HG03442 (cell line): ENCODE data around the gene PLEKHF1.
A peak's percentile ranks its signal among the peaks of the same experiment; 100 is the strongest.
"Not testable (repeated sequence)": the region's sequence is repeated elsewhere in the genome, so short reads cannot be mapped to it uniquely, and the experiment has no call there.

Experiments
- ATAC-seq: cut with Tn5 transposase; IDR thresholded peaks from one replicate; pipeline ENCODE4 v1.9.1; 2021; ENCODE audit warnings: mild to moderate bottlenecking, moderate library complexity; ENCODE audit not compliant: unreplicated experiment

PLEKHF1 gene, protein sequence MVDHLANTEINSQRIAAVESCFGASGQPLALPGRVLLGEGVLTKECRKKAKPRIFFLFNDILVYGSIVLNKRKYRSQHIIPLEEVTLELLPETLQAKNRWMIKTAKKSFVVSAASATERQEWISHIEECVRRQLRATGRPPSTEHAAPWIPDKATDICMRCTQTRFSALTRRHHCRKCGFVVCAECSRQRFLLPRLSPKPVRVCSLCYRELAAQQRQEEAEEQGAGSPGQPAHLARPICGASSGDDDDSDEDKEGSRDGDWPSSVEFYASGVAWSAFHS

DNA sequence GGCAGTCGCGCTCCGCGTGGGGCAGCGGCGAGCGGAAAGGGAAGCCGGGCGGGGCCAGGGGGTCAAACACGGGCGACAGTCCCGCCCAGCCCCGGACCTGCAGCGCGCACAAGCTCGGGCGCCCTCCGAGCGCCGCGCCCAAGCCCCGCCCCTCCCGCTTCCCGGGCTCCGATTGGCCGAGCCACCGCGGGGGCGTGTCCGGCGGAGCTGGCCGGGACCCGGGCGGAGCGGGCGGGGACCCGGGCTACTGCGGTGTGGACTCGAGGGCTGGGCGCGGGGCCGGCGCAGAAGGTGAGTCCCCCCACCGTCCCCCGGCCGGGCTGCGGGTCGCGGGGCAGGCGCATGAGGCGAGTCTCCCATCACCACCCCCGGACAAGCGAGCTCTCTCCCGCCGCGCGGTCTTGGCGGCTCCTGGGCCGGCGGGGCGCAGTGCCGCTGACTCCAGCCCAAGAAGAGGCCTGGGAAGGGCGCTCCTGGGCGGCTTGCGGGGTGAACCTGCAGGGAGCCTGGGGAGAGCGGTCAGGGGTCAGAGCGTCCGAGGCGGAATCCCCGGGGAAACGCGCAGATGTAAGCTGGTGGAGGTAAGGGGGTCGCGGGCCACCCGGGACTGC, at the start of gene PLEKHF1:
Gene PLEKHF1, plus strand, starts transcription at position 247 of the 611 bp plus-strand sequence. CDS start 8,379 bp downstream, outside the sequence.
- peak; percentile 81 for ATAC-seq

DNA sequence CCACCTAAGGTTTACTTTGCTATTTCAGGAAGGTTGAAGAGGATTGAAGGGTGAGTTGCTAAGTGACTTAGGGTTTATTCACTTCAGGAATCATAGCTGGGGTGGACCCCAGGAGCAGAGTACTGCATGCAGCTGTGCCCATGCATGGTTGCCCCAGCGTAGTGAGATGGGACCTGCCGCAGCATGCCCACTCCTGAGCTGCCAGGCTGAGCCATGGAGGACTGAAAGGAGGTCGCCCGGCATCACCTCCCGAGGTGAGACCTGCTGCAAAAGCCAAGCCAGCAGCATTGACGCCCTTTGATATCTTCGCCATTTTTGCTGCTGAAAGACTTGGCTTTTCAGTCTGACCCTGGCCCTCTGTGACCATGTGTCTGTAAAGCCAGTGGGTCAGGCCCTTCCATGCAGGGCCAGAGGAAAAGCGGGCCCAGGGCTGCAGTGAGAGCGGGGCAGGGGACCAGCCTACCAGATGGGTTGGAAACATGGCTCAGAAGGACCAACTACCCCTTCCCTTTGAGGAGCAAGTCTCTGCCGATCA, 49.3 kb upstream of the PLEKHF1 start:
- ATAC-seq = no peak

DNA sequence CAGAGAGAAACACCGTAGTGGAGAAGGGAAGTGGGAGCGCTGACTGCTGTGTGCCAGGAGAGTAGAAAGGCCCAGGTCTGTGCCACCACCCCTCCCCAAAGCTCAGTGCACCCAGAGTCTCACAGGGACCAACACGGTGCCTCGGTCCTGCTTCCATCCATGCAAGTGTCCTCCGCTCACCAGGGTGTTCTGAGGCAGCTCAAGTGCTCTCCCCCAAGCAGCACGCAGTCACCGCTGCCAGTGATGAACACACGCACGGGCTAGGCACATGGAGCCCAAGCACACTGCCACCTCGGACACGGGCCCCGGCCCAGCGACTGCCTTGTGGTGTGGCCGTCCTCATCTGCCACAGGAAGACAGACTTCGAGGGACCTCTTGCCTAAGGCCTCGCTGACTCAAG, 48.7 kb upstream of the PLEKHF1 start:
- ATAC-seq = no peak

DNA sequence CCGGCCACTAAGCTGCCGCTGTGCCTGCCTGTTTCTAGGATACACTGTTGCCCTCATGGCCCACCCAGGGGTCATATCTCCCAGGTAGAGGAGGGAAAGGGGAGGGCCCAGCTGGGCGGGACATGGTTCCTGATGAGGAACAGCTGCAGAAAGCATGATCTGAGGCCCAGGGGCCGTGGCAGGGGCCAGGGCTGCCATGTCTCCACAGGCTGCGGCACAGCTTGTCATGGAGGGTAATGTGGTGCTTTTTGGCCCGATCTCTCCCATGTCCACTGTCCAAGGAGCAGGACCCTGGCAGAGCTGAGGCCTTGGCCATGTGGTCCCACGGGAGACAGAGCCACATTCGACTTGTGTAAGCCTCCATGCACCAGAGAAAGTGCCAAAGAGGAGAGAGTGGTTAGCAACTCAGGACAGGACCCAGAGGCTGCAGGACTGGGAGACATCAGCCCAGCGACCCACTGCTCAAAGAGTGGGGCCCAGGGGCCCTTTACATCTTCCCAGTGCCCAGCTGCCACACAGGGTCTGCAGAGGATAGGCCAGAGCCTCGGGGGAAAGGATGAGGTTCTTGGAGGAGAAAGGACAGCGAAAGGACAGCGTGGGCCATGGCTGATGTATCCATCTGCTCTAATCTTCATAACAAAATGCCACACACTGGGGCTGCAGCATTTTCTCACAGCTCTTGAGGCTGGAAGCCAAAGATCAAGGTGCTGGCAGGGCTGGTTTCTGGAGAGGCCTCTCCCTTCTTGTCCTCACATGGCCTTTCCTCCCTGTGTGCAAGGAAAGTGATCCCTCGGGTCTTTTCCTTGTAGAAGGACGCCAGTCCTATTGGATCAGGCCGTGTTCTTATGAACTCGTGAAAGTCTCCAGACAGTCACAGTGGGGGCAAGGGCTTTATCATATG, 47.6 kb upstream of the PLEKHF1 start:
- no peak for ATAC-seq

DNA sequence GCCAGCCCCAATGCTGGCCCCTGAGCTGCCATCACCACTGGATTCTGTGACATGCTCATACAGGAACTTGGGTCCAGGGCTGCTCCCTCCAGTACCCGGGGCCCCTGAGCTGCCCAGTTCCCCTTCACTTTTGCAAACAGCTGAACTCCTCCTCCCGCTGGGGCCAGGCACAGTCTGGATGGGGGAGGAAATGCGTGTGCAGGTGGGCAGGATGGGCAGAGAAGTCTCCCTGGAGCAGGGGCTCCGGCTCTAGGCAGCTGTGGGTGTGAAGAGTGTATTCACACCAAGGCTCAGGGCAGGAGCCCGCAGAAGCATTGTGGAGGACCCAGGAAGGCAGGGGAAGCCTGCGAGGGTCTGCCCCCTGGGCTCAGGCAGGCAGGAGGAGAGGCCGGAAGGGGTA, 46.8 kb upstream of the PLEKHF1 start:
- no peak for ATAC-seq

DNA sequence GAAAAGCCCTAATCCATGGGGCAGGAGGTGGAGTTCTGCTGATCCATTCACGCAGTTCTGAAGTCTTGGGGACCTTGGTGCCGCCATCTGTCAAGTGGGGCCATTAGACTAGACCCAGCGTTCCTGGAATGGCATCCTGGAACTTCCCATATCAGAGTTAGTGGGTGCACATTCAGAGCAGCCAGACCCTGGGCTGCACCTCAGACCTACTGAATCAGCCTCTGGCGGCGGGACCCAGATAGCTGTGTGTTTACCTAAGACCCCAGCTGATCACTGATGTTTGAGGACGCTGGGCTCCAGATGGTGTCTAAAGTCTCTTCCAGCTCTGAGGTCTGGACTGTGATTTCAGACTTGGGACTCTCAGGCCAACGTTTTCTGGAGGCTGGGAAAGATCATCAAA, 46.4 kb upstream of the PLEKHF1 start:
- ATAC-seq = no peak

DNA sequence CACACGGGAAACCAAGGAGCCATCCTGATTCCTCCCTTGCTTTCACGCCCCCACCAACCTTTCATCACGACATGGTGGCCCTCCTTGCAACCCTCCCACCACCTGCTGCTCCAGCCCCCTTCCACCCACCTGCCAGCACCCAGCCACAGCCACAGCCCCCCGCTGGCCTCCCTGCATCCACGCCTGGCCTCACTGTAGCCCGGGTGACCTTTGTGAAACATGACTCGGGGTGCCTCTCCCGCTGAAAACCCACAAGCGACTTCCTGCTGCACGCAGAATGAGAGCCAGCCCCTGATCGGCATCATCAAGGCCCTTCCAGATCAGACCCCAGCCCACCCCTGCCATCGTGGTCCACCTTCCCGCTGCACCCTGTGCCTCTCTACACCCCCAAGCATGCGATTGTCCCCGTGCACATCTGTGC, 44.3 kb upstream of the PLEKHF1 start:
- no peak for ATAC-seq

DNA sequence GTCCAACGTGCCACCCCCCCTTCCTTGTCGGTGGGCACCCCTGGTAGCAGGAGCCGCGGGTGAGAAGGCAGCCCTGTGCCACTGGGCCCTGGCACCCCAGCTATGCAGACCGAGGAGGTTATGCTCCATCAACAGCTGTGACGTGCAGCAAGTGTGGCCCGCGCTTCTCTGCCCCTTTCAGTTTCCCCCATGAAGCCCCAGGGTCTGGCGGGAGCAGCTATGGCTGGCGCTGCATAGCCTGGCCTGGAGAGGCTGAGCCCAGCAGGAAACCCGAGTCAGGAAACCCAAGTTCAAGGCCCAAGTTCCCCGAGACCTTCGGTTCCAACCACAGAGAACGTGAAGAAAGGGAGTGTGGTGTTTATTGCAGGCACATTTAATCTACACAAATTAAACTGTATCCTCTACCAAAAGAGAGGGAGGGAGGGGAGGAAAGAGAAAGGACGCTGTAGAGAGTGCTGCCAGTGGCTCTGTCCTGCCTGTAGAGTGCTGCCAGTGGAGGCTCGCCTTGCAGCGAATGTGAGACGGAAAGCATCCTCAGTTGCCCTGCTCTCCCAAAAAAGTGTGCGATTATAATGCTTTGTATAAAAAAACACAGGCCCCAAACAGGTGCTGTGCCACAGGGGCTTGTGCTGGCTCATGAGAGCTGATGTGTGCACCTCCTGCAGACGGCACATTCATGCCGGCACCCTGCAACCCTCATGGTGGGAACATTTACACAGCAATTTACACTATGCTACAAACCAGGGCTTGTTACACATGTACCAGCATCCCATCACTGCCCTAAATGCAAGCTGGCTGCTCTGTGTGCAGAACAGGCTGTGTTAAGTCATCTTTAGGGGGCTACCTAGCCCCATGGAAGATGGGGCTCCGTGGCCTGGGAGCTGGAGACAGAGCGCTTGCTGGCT, 42.8 kb upstream of the PLEKHF1 start:
- ATAC-seq = peak; percentile 46

DNA sequence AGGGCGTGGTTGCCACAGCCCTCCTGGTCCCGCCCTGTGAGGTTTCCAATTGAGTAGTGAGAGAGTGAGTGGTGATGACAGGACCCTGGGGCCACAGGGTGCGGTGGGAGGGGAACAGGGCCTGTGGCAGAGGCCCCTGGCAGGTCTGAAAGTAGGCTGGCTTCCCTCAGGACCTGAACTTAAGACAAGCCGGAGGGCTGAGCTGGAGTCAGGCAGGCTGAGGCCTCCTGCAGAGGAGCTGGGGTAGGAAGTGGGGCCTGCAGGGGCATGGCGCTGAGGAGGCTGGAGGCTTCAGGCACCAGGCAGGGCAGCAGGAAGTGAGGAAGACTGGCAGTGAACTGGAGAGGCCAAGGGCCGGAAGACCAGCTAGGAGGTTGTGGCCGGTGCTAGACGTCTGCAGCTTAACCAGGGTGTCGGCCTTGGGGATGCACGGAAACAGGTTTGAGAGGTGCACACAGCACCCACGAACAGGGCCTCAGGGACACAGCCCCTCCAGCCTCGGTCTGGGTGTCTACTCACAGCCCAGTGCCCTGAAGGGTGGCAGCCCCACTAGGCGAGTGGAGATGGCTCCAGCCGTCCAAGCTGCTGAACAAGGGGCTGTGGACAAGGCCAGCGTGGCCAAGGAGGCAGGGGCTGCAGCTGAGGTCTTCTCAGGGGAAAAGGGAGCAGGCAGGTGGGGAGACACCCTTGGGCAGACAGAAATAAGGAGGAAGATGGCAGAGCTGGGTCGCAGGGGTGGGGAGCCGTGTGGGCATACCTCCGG, 41.4 kb upstream of the PLEKHF1 start:
- no peak for ATAC-seq

DNA sequence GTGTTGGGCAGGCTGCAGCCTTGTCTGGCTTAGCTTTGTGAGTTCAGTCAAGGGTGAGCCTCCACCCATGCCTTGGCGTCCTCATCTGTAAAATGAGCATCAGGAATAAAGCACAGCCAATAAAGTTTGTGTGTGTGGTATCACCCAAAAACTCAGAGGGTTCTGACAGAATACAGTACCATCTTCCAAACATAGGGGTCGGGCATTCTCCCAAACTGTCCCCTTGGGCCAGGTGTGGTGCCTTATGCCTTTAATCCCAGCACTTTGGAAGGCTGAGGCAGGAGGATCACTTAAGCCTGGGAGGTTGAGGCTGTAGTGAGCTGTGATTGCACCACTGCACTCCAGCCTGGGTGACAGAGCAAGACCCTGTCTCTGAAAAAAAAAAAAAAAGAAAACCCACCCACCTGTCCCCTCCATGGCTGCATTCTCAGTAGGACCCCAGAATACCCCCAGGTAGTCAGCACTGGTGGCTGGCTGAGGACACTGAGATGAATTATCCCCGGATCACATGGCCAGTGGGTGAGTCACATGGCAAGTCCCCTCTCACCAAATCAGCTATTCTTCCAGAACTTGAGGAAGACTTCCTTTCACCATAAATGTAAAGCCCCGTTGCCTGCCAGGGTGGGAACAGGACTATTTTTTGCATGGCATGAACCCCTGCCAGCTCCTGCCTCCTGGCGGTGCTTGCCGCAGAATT, 40.6 kb upstream of the PLEKHF1 start:
- no peak for ATAC-seq

DNA sequence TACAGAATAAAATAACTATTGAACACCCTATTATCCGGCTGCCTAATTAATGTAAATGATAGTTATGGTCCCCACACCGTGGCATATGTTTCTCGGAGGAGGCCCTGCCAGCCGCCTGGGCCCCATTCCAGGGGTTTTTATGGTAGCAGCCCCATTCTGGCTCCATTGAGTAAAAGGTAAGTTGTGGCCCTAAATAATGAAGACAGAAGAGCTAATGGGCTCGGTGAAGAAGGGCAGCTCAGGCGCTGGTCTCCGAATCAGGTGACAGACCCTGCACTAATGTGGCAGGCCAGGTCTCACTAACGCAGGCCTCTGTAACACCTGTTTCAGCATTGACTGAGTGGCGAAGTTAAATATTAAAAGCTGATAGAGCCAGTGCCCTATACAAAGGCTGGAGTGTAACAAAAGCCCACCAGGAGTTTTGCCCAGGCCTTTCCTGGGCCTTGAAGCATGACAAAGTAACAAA, 40.0 kb upstream of the PLEKHF1 start:
- ATAC-seq = no peak

DNA sequence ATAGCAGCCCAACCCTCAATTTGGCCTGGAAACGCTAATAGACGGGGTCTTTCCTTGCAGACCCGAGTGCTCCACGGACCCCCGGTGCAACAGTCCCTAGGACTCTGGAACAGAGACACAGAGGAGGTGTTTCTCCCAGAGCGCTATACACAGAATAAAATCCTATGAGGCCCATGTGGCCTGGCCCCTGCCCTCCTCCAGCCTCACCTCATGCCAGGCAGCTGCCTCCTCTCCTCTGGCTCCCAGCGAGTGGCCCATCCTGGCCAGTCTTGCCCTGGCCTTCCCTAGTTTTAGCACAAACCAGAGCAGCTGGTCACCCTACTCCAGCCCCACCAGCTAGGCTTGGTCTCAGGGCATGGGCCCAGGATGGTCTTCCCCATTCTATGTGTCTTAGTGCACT, 38.9 kb upstream of the PLEKHF1 start:
- ATAC-seq = no peak

DNA sequence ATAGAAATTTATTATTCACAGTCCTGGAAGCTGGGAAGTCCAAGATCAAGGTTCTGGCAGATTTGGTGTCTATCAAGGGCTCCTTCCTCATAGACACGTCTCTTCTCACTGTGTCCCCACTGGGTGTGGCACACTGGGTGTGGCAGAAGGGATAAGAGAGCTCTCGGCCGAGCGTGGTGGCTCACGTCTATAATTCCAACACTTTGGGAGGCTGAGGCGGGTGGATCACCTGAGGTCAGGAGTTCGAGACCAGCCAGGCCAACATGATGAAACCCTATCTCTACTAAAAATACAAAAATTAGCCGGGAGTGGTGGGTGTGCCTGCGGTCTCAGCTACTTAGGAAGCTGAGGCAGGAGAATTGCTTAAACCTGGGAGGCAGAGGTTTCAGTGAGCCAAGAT, 38.4 kb upstream of the PLEKHF1 start:
- ATAC-seq = not testable (repeated sequence)

DNA sequence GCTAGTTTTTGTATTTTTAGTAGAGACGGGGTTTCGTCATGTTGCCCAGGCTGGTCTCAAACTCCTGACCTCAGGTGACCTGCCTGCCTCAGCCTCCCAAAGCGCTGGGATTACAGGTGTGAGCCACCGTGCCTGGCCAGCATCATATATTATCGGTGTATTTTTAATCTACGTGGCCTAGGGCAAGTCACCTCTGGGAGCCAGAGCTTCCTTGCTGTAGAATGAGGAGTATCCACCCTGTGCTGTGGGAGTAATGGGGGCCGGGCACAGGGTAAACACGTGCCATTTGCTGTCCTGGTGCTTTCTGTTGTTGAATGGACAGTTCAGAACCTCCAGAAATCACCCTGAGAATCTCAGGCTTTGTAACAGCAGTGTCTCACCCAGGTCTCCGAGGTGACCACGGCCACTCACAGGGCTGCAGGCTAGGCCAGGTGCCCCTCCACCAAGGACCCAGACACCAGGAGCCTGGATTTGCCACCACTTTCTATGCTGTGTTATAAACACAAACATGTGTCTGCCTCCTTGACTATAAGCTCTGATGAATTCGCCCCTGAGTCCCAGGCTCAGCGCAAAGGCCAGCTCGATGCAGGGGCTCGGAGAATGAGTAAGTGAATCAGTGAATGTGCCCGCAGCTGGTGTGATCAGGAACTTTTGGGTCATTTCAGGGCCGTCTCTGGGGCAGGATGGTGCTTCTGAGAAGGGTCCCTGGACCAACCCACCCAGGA, 36.4 kb upstream of the PLEKHF1 start:
- no peak for ATAC-seq

DNA sequence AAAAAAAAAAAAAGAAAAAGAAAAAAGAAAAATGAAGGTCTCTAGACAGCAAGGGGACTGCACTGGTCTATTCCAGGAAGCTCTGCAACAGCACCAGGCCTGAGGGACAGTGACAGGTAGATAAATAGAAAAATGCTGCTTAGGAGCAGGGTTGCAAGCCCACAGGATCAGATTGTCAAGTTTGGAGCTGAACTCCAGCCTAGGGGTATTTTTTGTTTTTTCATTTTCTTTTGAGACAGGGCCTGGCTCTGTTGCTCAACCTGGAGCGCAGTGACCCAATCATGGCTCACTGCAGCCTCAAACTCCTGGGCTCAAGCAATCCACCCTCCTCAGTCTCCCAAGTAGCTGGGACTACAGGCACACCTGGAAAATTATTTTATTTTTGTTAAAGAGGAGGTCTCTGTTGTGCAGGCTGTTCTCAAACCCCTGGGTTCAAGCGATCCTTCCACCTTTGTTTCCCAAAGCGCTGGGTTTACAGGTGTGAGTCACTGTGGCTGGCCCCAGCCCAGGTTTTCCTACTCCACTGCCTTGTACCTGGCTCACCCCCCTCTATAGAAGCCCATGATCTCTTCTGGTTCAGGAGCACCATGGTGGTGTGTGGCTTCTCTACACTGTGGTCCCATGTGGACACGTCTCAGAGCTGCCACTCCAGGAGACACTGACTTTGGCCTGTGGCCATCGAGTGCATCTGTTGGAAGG, 35.3 kb upstream of the PLEKHF1 start:
- no peak for ATAC-seq

DNA sequence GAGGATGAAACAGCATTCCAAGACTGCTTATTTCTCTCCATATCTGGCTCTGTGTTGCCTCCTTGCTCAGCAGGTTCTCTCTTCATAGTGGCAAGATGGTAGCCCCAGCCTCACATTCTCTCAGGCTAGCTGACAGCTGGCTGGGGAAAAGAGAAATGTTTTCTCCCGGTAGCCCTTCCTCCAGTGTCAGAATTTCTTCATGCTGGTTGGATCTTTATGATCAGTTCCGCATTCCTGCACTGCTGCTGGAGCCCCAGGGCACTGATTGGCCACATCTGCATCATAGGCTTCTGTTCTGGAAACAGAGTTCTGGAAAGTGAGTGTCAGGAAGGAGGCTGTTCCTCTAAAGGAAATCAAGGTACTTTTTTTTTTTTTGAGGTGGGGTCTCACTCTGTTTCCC, 34.6 kb upstream of the PLEKHF1 start:
- ATAC-seq = no peak

DNA sequence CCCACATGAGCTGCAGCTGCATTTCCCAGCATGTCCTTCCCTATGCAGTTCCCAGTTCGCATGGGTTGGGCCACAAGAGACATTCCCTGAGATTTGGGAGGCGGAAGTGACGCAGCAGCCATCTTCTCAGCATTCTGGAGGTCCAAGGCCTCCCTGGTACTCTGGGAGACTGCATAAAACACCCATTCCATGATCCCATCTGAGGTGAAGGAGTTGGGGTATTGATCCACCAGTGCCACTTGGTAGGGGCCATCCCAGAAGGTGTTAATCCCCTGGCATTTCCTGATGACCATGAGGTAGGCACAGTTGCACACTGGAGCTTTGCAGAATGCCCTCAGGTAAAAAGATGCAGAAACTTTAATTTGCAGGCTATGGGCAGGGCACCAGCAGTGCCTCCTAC, 33.8 kb upstream of the PLEKHF1 start:
- ATAC-seq = no peak

DNA sequence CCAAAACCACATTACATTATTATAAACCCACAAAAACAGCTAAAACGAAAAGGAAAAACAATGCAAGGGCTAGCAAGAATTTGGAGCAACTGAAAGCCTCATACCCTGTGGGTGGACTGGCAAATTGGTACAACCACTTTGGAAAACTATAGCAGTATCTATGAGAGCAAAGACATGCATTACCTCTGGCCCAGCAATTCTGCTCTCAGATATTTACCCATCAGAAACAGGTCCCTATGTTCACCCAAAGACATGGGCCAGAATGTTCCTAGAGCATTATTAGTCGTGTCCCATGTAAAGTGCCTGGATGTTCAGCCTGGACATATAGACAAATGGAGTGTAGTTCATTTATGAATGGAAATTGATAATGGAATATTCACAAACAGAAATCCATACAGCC, 31.3 kb upstream of the PLEKHF1 start:
- ATAC-seq = no peak
